GM13976 (cell line): ENCODE data around the gene PPFIA3.

Experiments used
- DNase-seq: peaks from one replicate; pipeline ENCODE4 v3.0.0; 2012; ENCODE audit warnings: low spot score
- CTCF ChIP-seq: IDR thresholded peaks from 2 replicates; pipeline ENCODE4 v1.5.1; 2012; ENCODE audit warnings: borderline replicate concordance, mild to moderate bottlenecking; ENCODE audit not compliant: insufficient read depth; ENCODE audit errors: extremely low read depth, missing control alignments, control extremely low read depth
- in situ Hi-C: fragments of 300-500 bp; cut with MboI; formaldehyde crosslinking; loops from one replicate; pipeline ENCODE4 v1.12.0; 2022; ENCODE audit warnings: low sequenced_read_pairs, mixed read lengths, inconsistent platforms; ENCODE audit not compliant: unreplicated experiment

PPFIA3 gene

GRCh38 chr19:49081273-49081672 lies 38.1 kb upstream of the PPFIA3 start:
- DNase-seq = no peak
- in situ Hi-C loops = no loop called here
- TF ChIP-seq CTCF = no peak

GRCh38 chr19:49084206-49085019 lies 34.9 kb upstream of the PPFIA3 start:
- in situ Hi-C loops = no loop called here

GRCh38 chr19:49085020-49085867 lies 34.1 kb upstream of the PPFIA3 start, which contains the start of gene SNRNP70:
Gene SNRNP70 (plus strand): TSS chr19:49085451. CDS start chr19:49086415, 964 bp downstream.
- peak; percentile 99 for DNase-seq
- no peak for TF ChIP-seq CTCF
- in situ Hi-C loops = no loop called here

More at GRCh38 chr19:49084206-49085019, 34.9 kb upstream of the PPFIA3 start:
- no peak for TF ChIP-seq CTCF
- DNase-seq = no peak

- no peak for TF ChIP-seq CTCF
- in situ Hi-C loops = no loop called here
- DNase-seq = no peak
Observed at GRCh38 chr19:49085868-49086232, 33.5 kb upstream of the PPFIA3 start.

GRCh38 chr19:49086296-49086695 lies 33.0 kb upstream of the PPFIA3 start:
- no peak for DNase-seq
- in situ Hi-C loops = no loop called here
- TF ChIP-seq CTCF = no peak

- in situ Hi-C loops = no loop called here
- no peak for TF ChIP-seq CTCF
Observed at GRCh38 chr19:49091391-49092038, 27.8 kb upstream of the PPFIA3 start.

More at GRCh38 chr19:49091391-49092038, 27.8 kb upstream of the PPFIA3 start:
- no peak for DNase-seq
